22Rv1 (cell line): ENCODE data around the gene TMEM240.

Source experiments
- CTCF ChIP-seq: fragments of 450-650 bp; IDR thresholded peaks from 2 replicates; pipeline ENCODE4 v1.5.1; 2017; ENCODE audit warnings: mild to moderate bottlenecking
- ZFX ChIP-seq: fragments of 450-650 bp; IDR thresholded peaks from 2 replicates; pipeline ENCODE4 v1.6.1; 2017; ENCODE audit warnings: antibody characterized with exemption, borderline replicate concordance

DNA sequence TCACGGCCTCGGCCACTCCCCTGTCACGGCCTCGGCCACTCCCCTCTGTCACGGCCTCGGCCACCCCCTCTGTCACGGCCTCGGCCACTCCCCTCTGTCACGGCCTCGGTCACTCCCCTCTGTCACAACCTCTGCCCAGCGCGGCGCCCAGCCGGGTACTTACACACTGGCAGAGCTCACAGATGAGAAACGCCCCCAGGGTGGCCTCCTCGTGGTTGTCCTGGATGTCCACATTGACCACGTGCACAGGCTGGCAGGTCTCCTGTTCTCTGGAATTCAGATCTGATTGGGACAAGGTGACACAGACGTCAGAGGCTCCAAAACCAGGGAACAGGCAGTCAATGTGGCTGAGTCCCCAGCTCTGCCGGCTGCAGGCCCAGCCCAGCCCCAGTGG, 3.3 kb upstream of the TMEM240 start:
- TF ChIP-seq CTCF (no peak), ZFX (no peak)
